K562 (cell line): Measurements from ENCODE around the gene FOXB2.

ENCODE experiments used
- BDP1 ChIP-seq: IDR thresholded peaks from 3 replicates; pipeline ENCODE4 v1.6.1; 2011; ENCODE audit not compliant: insufficient read length, insufficient read depth
- CHD2 ChIP-seq: IDR thresholded peaks from 2 replicates; pipeline ENCODE4 v1.6.1; 2011; ENCODE audit warnings: low read depth, low read length
- CTCF ChIP-seq, 3 experiments: IDR thresholded peaks in 2 of 3; conservative IDR thresholded peaks in 1 of 3; 2 replicates each; pipeline ENCODE4 v1.5.1; 2011 to 2012; ENCODE audit warnings: low read length in 3 of 3, mild to moderate bottlenecking in 3 of 3, control low read depth in 2 of 3, improper control_type of control experiment in 1 of 3, inconsistent platforms in 1 of 3, low read depth in 1 of 3, mixed read lengths in 1 of 3, moderate library complexity in 1 of 3; ENCODE audit not compliant: insufficient read depth in 2 of 3
- NR2C2 ChIP-seq, 2 experiments: fragments of 200-800 bp in 1 of 2; sonication (Bioruptor generic) in 1 of 2; sonication (generic) in 1 of 2; formaldehyde crosslinking in 1 of 2; IDR thresholded peaks; 2 replicates each; pipeline versions ENCODE4 v1.6.1 to v1.8.0; 2016 to 2022; ENCODE audit warnings: mild to moderate bottlenecking in 1 of 2, missing compliant biosample characterization in 1 of 2, missing genetic modification characterization in 1 of 2, missing genetic modification reagents in 1 of 2
- ZBTB7A ChIP-seq: IDR thresholded peaks from 2 replicates; pipeline ENCODE4 v1.6.1; 2011; ENCODE audit warnings: low read depth, mild to moderate bottlenecking, low read length, moderate library complexity, borderline replicate concordance; ENCODE audit not compliant: control insufficient read depth
- TF ChIP-seq, protein P1 (sequence below): sonication (generic); formaldehyde crosslinking; IDR thresholded peaks from 2 replicates; pipeline ENCODE4 v1.9.0; 2022; ENCODE audit warnings: mild to moderate bottlenecking, missing genetic modification reagents

DNA sequence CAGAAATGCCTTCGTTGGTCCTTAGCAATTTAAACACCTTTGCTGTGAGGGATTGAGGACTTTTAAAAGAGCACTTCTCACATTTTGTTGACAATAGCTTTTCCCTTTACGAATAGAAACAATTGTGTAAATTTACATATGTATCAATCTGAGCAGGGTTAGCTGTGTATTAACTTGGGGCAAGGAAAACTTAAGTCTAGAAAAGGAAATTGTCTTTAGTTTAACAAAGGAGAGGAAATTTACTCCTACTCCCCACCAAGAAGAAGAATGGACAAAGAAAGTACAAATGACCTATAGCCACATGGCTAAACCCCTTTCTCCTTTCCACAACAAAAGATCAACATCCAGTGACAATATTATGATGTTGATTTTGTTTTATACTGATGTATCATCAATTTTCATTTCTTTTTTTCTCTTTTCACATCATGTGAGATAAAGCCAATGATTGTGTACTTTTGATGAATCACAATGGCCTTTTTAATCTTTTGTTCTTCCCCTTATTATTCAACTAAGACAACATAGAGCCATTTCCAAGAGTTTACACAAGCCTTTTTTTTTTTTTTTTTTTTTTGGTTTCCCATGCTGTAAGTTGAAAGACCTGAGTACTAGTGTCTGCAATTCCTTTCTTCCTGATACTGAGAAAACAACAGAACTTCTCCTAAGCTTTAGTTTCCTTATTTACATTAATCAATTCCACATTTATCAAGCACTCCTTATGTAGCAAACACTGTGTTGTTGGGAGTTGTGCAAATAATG lies 19.0 kb downstream of the FOXB2 start:
- no peak for TF ChIP-seq CTCF (IDR thresholded peaks at IDR 0.05 in 2 of 3, conservative IDR thresholded peaks at IDR 0.05 in 1 of 3; ENCODE audit: insufficient read depth in 2 of 3, low read depth in 1 of 3, low read length in 3 of 3)
- TF ChIP-seq CHD2, result no peak
- no peak for TF ChIP-seq ZBTB7A
- TF ChIP-seq, protein P1, sequence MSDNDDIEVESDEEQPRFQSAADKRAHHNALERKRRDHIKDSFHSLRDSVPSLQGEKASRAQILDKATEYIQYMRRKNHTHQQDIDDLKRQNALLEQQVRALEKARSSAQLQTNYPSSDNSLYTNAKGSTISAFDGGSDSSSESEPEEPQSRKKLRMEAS (CRISPR knock-in tag), result no peak
- TF ChIP-seq BDP1, result no peak
- no peak for TF ChIP-seq NR2C2 (CRISPR knock-in tag; IDR thresholded peaks at IDR 0.05)
- TF ChIP-seq NR2C2 (tag; IDR thresholded peaks at IDR 0.05), result no peak
